Vagina (tissue), 2 donors: Measurements from ENCODE around the gene RNF168.
"Not testable (repeated sequence)": the region's sequence is repeated elsewhere in the genome, so short reads cannot be mapped to it uniquely, and the experiment has no call there.

ENCODE experiments used
- POLR2A ChIP-seq, 2 donors: fragments of 450-650 bp; IDR thresholded peaks; one replicate each; pipeline ENCODE4 v1.6.1; 2017; ENCODE audit warnings: antibody characterized with exemption in 2 of 2, mild to moderate bottlenecking in 2 of 2, moderate library complexity in 2 of 2
- POLR2AphosphoS5 ChIP-seq, 2 donors: sonication (generic); formaldehyde crosslinking; IDR thresholded peaks; one replicate each; pipeline ENCODE4 v1.9.0; 2017; ENCODE audit warnings: antibody characterized with exemption in 2 of 2, mild to moderate bottlenecking in 2 of 2, low read depth in 1 of 2; ENCODE audit not compliant: insufficient read depth in 1 of 2
- TF ChIP-seq, protein P1 (sequence below), 3 experiments: fragments of 450-650 bp in 2 of 3; fragments of 200-600 bp in 1 of 3; sonication (generic) in 1 of 3; IDR thresholded peaks; one replicate each; pipeline ENCODE4 v1.5.1; 2017 to 2019; ENCODE audit warnings: antibody characterized with exemption in 3 of 3, mild to moderate bottlenecking in 2 of 3, moderate library complexity in 2 of 3

GRCh38 chr3:196462680-196463477, 40.7 kb downstream of the RNF168 start:
- TF ChIP-seq, protein P1, sequence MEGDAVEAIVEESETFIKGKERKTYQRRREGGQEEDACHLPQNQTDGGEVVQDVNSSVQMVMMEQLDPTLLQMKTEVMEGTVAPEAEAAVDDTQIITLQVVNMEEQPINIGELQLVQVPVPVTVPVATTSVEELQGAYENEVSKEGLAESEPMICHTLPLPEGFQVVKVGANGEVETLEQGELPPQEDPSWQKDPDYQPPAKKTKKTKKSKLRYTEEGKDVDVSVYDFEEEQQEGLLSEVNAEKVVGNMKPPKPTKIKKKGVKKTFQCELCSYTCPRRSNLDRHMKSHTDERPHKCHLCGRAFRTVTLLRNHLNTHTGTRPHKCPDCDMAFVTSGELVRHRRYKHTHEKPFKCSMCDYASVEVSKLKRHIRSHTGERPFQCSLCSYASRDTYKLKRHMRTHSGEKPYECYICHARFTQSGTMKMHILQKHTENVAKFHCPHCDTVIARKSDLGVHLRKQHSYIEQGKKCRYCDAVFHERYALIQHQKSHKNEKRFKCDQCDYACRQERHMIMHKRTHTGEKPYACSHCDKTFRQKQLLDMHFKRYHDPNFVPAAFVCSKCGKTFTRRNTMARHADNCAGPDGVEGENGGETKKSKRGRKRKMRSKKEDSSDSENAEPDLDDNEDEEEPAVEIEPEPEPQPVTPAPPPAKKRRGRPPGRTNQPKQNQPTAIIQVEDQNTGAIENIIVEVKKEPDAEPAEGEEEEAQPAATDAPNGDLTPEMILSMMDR (IDR thresholded peaks at IDR 0.05) = not testable (repeated sequence)
- TF ChIP-seq POLR2A (IDR thresholded peaks at IDR 0.05); POLR2AphosphoS5 (IDR thresholded peaks at IDR 0.05; ENCODE audit: insufficient read depth in 1 of 2, low read depth in 1 of 2): not testable (repeated sequence)
